DOHH2 (cell line): ENCODE measurements around the gene CTDP1.
"Not testable (repeated sequence)": the region's sequence is repeated elsewhere in the genome, so short reads cannot be mapped to it uniquely, and the experiment has no call there.

ENCODE experiments used
- H3F3A ChIP-seq: fragments of 200-600 bp; sonication (generic), shearing (Covaris generic); 2 replicates; pipeline ENCODE4 v1.6.0; 2016; ENCODE audit warnings: antibody characterized with exemption, mild to moderate bottlenecking; ENCODE audit not compliant: control insufficient read depth, insufficient read depth
- H3K27ac ChIP-seq: fragments of 200-600 bp; sonication (generic); 2 replicates; pipeline ENCODE4 v1.5.1; 2014; ENCODE audit warnings: low read depth, mild to moderate bottlenecking, low read length, moderate library complexity
- H3K27me3 ChIP-seq: fragments of 200-600 bp; sonication (generic); 2 replicates; pipeline ENCODE4 v1.6.1; 2014; ENCODE audit warnings: mild to moderate bottlenecking, low read length, mixed read lengths; ENCODE audit not compliant: control insufficient read depth
- H3K36me3 ChIP-seq: fragments of 200-600 bp; sonication (generic); 2 replicates; pipeline ENCODE4 v1.6.1; 2014; ENCODE audit warnings: mild to moderate bottlenecking, low read length, moderate library complexity, mixed read lengths; ENCODE audit not compliant: control insufficient read depth
- H3K4me1 ChIP-seq: fragments of 200-600 bp; sonication (generic); 2 replicates; pipeline ENCODE4 v1.6.1; 2014; ENCODE audit warnings: mild to moderate bottlenecking, low read length, mixed read lengths; ENCODE audit not compliant: control insufficient read depth
- H3K4me2 ChIP-seq: fragments of 200-600 bp; sonication (generic); 2 replicates; pipeline ENCODE4 v1.6.0; 2014; ENCODE audit warnings: mild to moderate bottlenecking, low read length, moderate library complexity
- H3K4me3 ChIP-seq: fragments of 200-600 bp; sonication (generic); 2 replicates; pipeline ENCODE4 v1.5.1; 2014; ENCODE audit warnings: mild to moderate bottlenecking, low read length, mixed read lengths
- H3K79me2 ChIP-seq: fragments of 200-600 bp; sonication (generic); 2 replicates; pipeline ENCODE4 v1.6.1; 2014; ENCODE audit warnings: mild to moderate bottlenecking, low read length, mixed read lengths; ENCODE audit not compliant: control insufficient read depth
- H3K9me2 ChIP-seq: fragments of 200-600 bp; sonication (generic); replicated peaks from 2 replicates; pipeline ENCODE4 v1.6.1; 2014; ENCODE audit warnings: mild to moderate bottlenecking, low read length, mixed read lengths; ENCODE audit not compliant: control insufficient read depth
- H3K9me3 ChIP-seq: fragments of 200-600 bp; sonication (generic); 2 replicates; pipeline ENCODE4 v1.6.1; 2014; ENCODE audit warnings: antibody characterized with exemption, low read length, mixed read lengths; ENCODE audit not compliant: control insufficient read depth, insufficient read depth
- H4K20me1 ChIP-seq: fragments of 200-600 bp; sonication (generic); 2 replicates; pipeline ENCODE4 v1.6.0; 2014; ENCODE audit warnings: low read depth, mild to moderate bottlenecking, antibody characterized with exemption, low read length, moderate library complexity; ENCODE audit not compliant: control insufficient read depth, insufficient read depth
- CTCF ChIP-seq: fragments of 200-600 bp; sonication (generic); IDR thresholded peaks from one replicate; pipeline ENCODE4 v1.5.1; 2014; ENCODE audit warnings: antibody characterized with exemption, mild to moderate bottlenecking, low read depth, low read length; ENCODE audit not compliant: poor library complexity, severe bottlenecking
- EZH2phosphoT487 ChIP-seq: fragments of 200-600 bp; sonication (generic); IDR thresholded peaks from 2 replicates; pipeline ENCODE4 v1.6.1; 2017; ENCODE audit warnings: borderline replicate concordance, mild to moderate bottlenecking, antibody characterized with exemption, low read length, moderate library complexity, mixed read lengths

Gene CTDP1

GRCh38 chr18:79739440-79739778 is 59.8 kb downstream of the CTDP1 start:
- Histone ChIP-seq H3K4me3 (no peak overlapping the region), H3K9me3 (no peaks in the 10 kb centered on the region), H3K9me2 (no peaks in the 10 kb centered on the region), H3K4me1 (no peaks in the 10 kb centered on the region), H3F3A (no peaks in the 10 kb centered on the region), H3K27me3 (no peaks in the 10 kb centered on the region), H3K4me2 (no peak overlapping the region), H3K36me3 (peaks cover 24% of the 10 kb centered on the region; the same call in 1 of the 2 replicates), H3K79me2 (no peaks in the 10 kb centered on the region), H3K27ac (no peak overlapping the region), H4K20me1 (no peaks in the 10 kb centered on the region; the same call in 1 of the 2 replicates)
- TF ChIP-seq CTCF (no peak), EZH2phosphoT487 (no peak)

- not testable (repeated sequence) for H4K20me1 ChIP-seq, H3K9me3 ChIP-seq, H3K79me2 ChIP-seq, H3K4me2 ChIP-seq, H3K27ac ChIP-seq, H3K27me3 ChIP-seq, H3K9me2 ChIP-seq, H3F3A ChIP-seq, H3K4me1 ChIP-seq, H3K4me3 ChIP-seq
- peaks cover 24% of the 10 kb centered on the region; the same call in 1 of the 2 replicates for H3K36me3 ChIP-seq
Observed at GRCh38 chr18:79740047-79740446, 60.4 kb downstream of the CTDP1 start.

- no peak for TF ChIP-seq EZH2phosphoT487
- no peak for TF ChIP-seq CTCF
- Histone ChIP-seq H3K79me2 (no peaks in the 10 kb centered on the region), H3K9me3 (no peaks in the 10 kb centered on the region), H3K4me3 (no peak overlapping the region), H3K27me3 (no peaks in the 10 kb centered on the region), H4K20me1 (no peaks in the 10 kb centered on the region; the same call in 1 of the 2 replicates), H3K36me3 (peaks cover 24% of the 10 kb centered on the region; the same call in 1 of the 2 replicates), H3K4me1 (no peaks in the 10 kb centered on the region), H3K9me2 (no peaks in the 10 kb centered on the region), H3F3A (no peaks in the 10 kb centered on the region), H3K4me2 (no peak overlapping the region), H3K27ac (no peak overlapping the region)
Observed at GRCh38 chr18:79740521-79741361, 61.1 kb downstream of the CTDP1 start.

GRCh38 chr18:79741362-79741700 is 61.7 kb downstream of the CTDP1 start:
- H3K4me2 ChIP-seq = no peak overlapping the region
- no peaks in the 10 kb centered on the region for H3K9me3 ChIP-seq
- no peak overlapping the region for H3K4me3 ChIP-seq
- H4K20me1 ChIP-seq = no peaks in the 10 kb centered on the region; the same call in 1 of the 2 replicates
- H3K79me2 ChIP-seq = no peaks in the 10 kb centered on the region
- no peak overlapping the region for H3K27ac ChIP-seq
- peaks cover 23% of the 10 kb centered on the region; the same call in 1 of the 2 replicates for H3K36me3 ChIP-seq
- no peaks in the 10 kb centered on the region for H3F3A ChIP-seq
- no peaks in the 10 kb centered on the region for H3K4me1 ChIP-seq
- H3K27me3 ChIP-seq = no peaks in the 10 kb centered on the region
- TF ChIP-seq EZH2phosphoT487 = no peak
- TF ChIP-seq CTCF = no peak
- no peaks in the 10 kb centered on the region for H3K9me2 ChIP-seq
